Karpas-422 (cell line): ENCODE data around the gene PFAS. TPM values are rescaled to one million over a fixed set of nuclear protein-coding genes. Genes with fewer than 3 reads are reported as not detected.
A peak's percentile ranks its signal among the peaks of the same experiment; 100 is the strongest.
"Not testable (repeated sequence)": the region's sequence is repeated elsewhere in the genome, so short reads cannot be mapped to it uniquely, and the experiment has no call there.

Experiments used
- DNase-seq: peaks from one replicate; pipeline ENCODE4 v3.0.0-alpha.2; 2015
- H2AFZ ChIP-seq: fragments of 200-600 bp; sonication (generic); 2 replicates; pipeline ENCODE4 v1.6.1; 2014; ENCODE audit warnings: antibody characterized with exemption, low read length, mixed read lengths
- H3K27ac ChIP-seq: fragments of 200-600 bp; sonication (generic); 2 replicates; pipeline ENCODE4 v1.5.1; 2014; ENCODE audit warnings: mild to moderate bottlenecking, low read length, moderate library complexity
- H3K27me3 ChIP-seq: fragments of 200-600 bp; sonication (generic); 2 replicates; pipeline ENCODE4 v1.6.1; 2014; ENCODE audit warnings: low read length, mixed read lengths
- H3K36me3 ChIP-seq: fragments of 200-600 bp; sonication (generic); 2 replicates; pipeline ENCODE4 v1.6.1; 2014; ENCODE audit warnings: low read length, mixed read lengths; ENCODE audit not compliant: insufficient read depth
- H3K4me1 ChIP-seq: fragments of 200-600 bp; sonication (generic); 2 replicates; pipeline ENCODE4 v1.6.1; 2014; ENCODE audit warnings: mild to moderate bottlenecking, low read length, mixed read lengths
- H3K4me2 ChIP-seq: fragments of 200-600 bp; sonication (generic); 2 replicates; pipeline ENCODE4 v1.6.1; 2014; ENCODE audit warnings: low read length, low read depth, mild to moderate bottlenecking; ENCODE audit not compliant: poor library complexity, severe bottlenecking
- H3K4me3 ChIP-seq: fragments of 200-600 bp; sonication (generic); 2 replicates; pipeline ENCODE4 v1.5.1; 2014; ENCODE audit warnings: mild to moderate bottlenecking, antibody characterized with exemption, low read length, mixed read lengths
- H3K79me2 ChIP-seq: fragments of 200-600 bp; sonication (generic); 2 replicates; pipeline ENCODE4 v1.6.1; 2014; ENCODE audit warnings: mild to moderate bottlenecking, low read length, mixed read lengths
- H3K9ac ChIP-seq: fragments of 200-600 bp; sonication (generic); 2 replicates; pipeline ENCODE4 v1.6.0; 2014; ENCODE audit warnings: low read length
- H3K9me2 ChIP-seq: fragments of 200-600 bp; sonication (generic), shearing (Covaris generic); replicated peaks from 2 replicates; pipeline ENCODE4 v1.6.0; 2014; ENCODE audit warnings: mild to moderate bottlenecking, low read length, moderate library complexity; ENCODE audit not compliant: insufficient read depth
- H3K9me3 ChIP-seq: fragments of 300-700, 200-600 bp; sonication (generic); 2 replicates; pipeline ENCODE4 v1.6.1; 2014; ENCODE audit warnings: low read length, mixed read lengths
- H4K20me1 ChIP-seq: fragments of 200-600 bp; sonication (generic); 2 replicates; pipeline ENCODE4 v1.6.1; 2014; ENCODE audit warnings: mild to moderate bottlenecking, antibody characterized with exemption, low read length, low read depth; ENCODE audit not compliant: insufficient read depth
- total RNA-seq: library from RNA; depleted of rRNA; stranded (reverse); fragments of >200 nt; shearing (Covaris generic); gene quantifications from 2 replicates; pipeline ENCODE4 v1.2.3, GENCODE V29; 2014; ENCODE audit warnings: low replicate concordance

The PFAS gene
- total RNA-seq, 1 experiment from 2014 or later: 39.9 TPM

GRCh38 chr17:8214000-8214399 is 35.1 kb upstream of the PFAS start:
- not testable (repeated sequence) for H3K9me3 ChIP-seq, H3K9me2 ChIP-seq, H3K27ac ChIP-seq, DNase-seq, H3K4me3 ChIP-seq, H4K20me1 ChIP-seq, H3K36me3 ChIP-seq, H3K4me2 ChIP-seq, H3K27me3 ChIP-seq, H2AFZ ChIP-seq, H3K9ac ChIP-seq
- Histone ChIP-seq H3K79me2 (peaks cover 14% of the 10 kb centered on the region), H3K4me1 (peaks cover 16% of the 10 kb centered on the region)

GRCh38 chr17:8220783-8221662 is 28.1 kb upstream of the PFAS start:
- H4K20me1 ChIP-seq: no peaks in the 10 kb centered on the region
- H3K36me3 ChIP-seq: no peaks in the 10 kb centered on the region
- H3K9ac ChIP-seq: peak overlapping the region; percentile 100
- no peaks in the 10 kb centered on the region for H3K9me2 ChIP-seq
- H3K4me1 ChIP-seq: peaks cover 26% of the 10 kb centered on the region
- peak overlapping the region; percentile 79 for H3K4me3 ChIP-seq
- H3K27me3 ChIP-seq: no peaks in the 10 kb centered on the region
- H3K9me3 ChIP-seq: no peaks in the 10 kb centered on the region
- H2AFZ ChIP-seq: peak overlapping the region; percentile 98
- peak overlapping the region; percentile 92 for H3K27ac ChIP-seq
- H3K4me2 ChIP-seq: peak overlapping the region; percentile 89
- DNase-seq: peak; percentile 96
- no peaks in the 10 kb centered on the region for H3K79me2 ChIP-seq

- Histone ChIP-seq H3K36me3 (no peaks in the 10 kb centered on the region), H3K4me3 (peak overlapping the region; percentile 79), H2AFZ (peak overlapping the region; percentile 98; the same call in 1 of the 2 replicates), H3K27me3 (no peaks in the 10 kb centered on the region), H4K20me1 (no peaks in the 10 kb centered on the region), H3K4me1 (peaks cover 26% of the 10 kb centered on the region), H3K4me2 (peak overlapping the region; percentile 89), H3K27ac (peak overlapping the region; percentile 92), H3K9me2 (no peaks in the 10 kb centered on the region), H3K9me3 (no peaks in the 10 kb centered on the region), H3K79me2 (no peaks in the 10 kb centered on the region), H3K9ac (peak overlapping the region; percentile 100)
- peak; percentile 95 for DNase-seq
Observed at GRCh38 chr17:8221663-8222379, 27.3 kb upstream of the PFAS start.

GRCh38 chr17:8222380-8222629 is 26.8 kb upstream of the PFAS start:
- no peak for DNase-seq
- peaks cover 3% of the 10 kb centered on the region; the same call in 1 of the 2 replicates for H3K36me3 ChIP-seq

GRCh38 chr17:8222630-8223355 is 26.3 kb upstream of the PFAS start:
- no peaks in the 10 kb centered on the region for H3K9me2 ChIP-seq
- H3K9ac ChIP-seq: peak overlapping the region; percentile 100
- no peaks in the 10 kb centered on the region for H3K9me3 ChIP-seq
- peak overlapping the region; percentile 78; the same call in 1 of the 2 replicates for H2AFZ ChIP-seq
- H3K27me3 ChIP-seq: no peaks in the 10 kb centered on the region
- no peaks in the 10 kb centered on the region for H4K20me1 ChIP-seq
- peak overlapping the region; percentile 79 for H3K4me3 ChIP-seq
- peak overlapping the region; percentile 89 for H3K4me2 ChIP-seq
- peak; percentile 95 for DNase-seq
- H3K4me1 ChIP-seq: peaks cover 26% of the 10 kb centered on the region
- peak overlapping the region; percentile 92 for H3K27ac ChIP-seq
- no peaks in the 10 kb centered on the region for H3K79me2 ChIP-seq
- H3K36me3 ChIP-seq: peaks cover 4% of the 10 kb centered on the region; the same call in 1 of the 2 replicates

More at GRCh38 chr17:8222380-8222629, 26.8 kb upstream of the PFAS start:
- Histone ChIP-seq H2AFZ (no peak overlapping the region), H3K9me3 (no peaks in the 10 kb centered on the region), H3K27ac (peak overlapping the region; percentile 92), H3K4me3 (peak overlapping the region; percentile 79), H3K9me2 (no peaks in the 10 kb centered on the region), H3K27me3 (no peaks in the 10 kb centered on the region), H3K4me1 (peaks cover 26% of the 10 kb centered on the region), H3K79me2 (no peaks in the 10 kb centered on the region), H4K20me1 (no peaks in the 10 kb centered on the region), H3K4me2 (peak overlapping the region; percentile 89), H3K9ac (peak overlapping the region; percentile 100)

- Histone ChIP-seq H4K20me1 (no peaks in the 10 kb centered on the region), H3K4me1 (peaks cover 26% of the 10 kb centered on the region), H2AFZ (peak overlapping the region; percentile 78; the same call in 1 of the 2 replicates), H3K9ac (peak overlapping the region; percentile 100), H3K27me3 (no peaks in the 10 kb centered on the region), H3K9me2 (no peaks in the 10 kb centered on the region), H3K79me2 (no peaks in the 10 kb centered on the region), H3K9me3 (no peaks in the 10 kb centered on the region), H3K4me2 (peak overlapping the region; percentile 89), H3K36me3 (peaks cover 4% of the 10 kb centered on the region; the same call in 1 of the 2 replicates), H3K27ac (peak overlapping the region; percentile 92), H3K4me3 (peak overlapping the region; percentile 79)
- DNase-seq: peak; percentile 93
Observed at GRCh38 chr17:8223356-8224126, 25.5 kb upstream of the PFAS start.

GRCh38 chr17:8224891-8225812 is 23.9 kb upstream of the PFAS start:
- no peak for DNase-seq
- peaks cover 26% of the 10 kb centered on the region for H3K4me1 ChIP-seq
- H3K4me3 ChIP-seq: no peak overlapping the region
- no peaks in the 10 kb centered on the region for H3K27me3 ChIP-seq
- H3K79me2 ChIP-seq: no peaks in the 10 kb centered on the region
- H3K27ac ChIP-seq: no peak overlapping the region
- peaks cover 9% of the 10 kb centered on the region; the same call in 1 of the 2 replicates for H3K36me3 ChIP-seq
- no peak overlapping the region for H2AFZ ChIP-seq
- H3K9ac ChIP-seq: no peak overlapping the region
- H3K9me2 ChIP-seq: no peaks in the 10 kb centered on the region
- H4K20me1 ChIP-seq: no peaks in the 10 kb centered on the region
- H3K4me2 ChIP-seq: no peak overlapping the region
- no peaks in the 10 kb centered on the region for H3K9me3 ChIP-seq
